ENCODE data around the gene UCK2. TPM values are rescaled to one million over a fixed set of nuclear protein-coding genes. Genes with fewer than 3 reads are reported as not detected.
A peak's percentile ranks its signal among the peaks of the same experiment; 100 is the strongest.

UCK2 gene
- total and polyA plus RNA-seq, 9 of the 15 experiments (the other 6 are each of a cell fraction or from before 2014, with no cell fraction given), result 71.6 to 145 (median 95.8) TPM

- TF ChIP-seq ZNF592 (IDR thresholded peaks at IDR 0.05) (peak; percentile 90), ZBTB12 (CRISPR knock-in tag; IDR thresholded peaks at IDR 0.05) (no peak), USF2 (CRISPR knock-in tag; IDR thresholded peaks at IDR 0.05) (no peak), ELF1 (tag; IDR thresholded peaks at IDR 0.05) (no peak), CREBBP (IDR thresholded peaks at IDR 0.05; ENCODE audit: low read depth, low read length) (no peak), ZNF444 (CRISPR knock-in tag; IDR thresholded peaks at IDR 0.05) (no peak), EWSR1 (IDR thresholded peaks at IDR 0.05; ENCODE audit: borderline replicate concordance, low read depth, partially characterized antibody) (no peak), ZNF778 (CRISPR knock-in tag; IDR thresholded peaks at IDR 0.05) (no peak), KLF1 (tag; IDR thresholded peaks at IDR 0.05) (no peak), ZNF232 (CRISPR knock-in tag; IDR thresholded peaks at IDR 0.05) (no peak), DIDO1 (tag; IDR thresholded peaks at IDR 0.05; ENCODE audit: low read depth) (no peak), HNRNPK (IDR thresholded peaks at IDR 0.05; ENCODE audit: low read depth, low read length, poor library complexity, severe bottlenecking) (no peak), U2AF1 (optimal IDR thresholded peaks at IDR 0.05; ENCODE audit: low read depth, low read length) (no peak), TRIM24 (IDR thresholded peaks at IDR 0.05) (peak in 1 of 2 experiments; percentile 62; a peak in 2 of 4 replicates), KLF10 (CRISPR knock-in tag; IDR thresholded peaks at IDR 0.05) (no peak), CHD4 (IDR thresholded peaks at IDR 0.05; ENCODE audit: insufficient read depth, insufficient replicate concordance, low read depth, low read length, poor library complexity, severe bottlenecking) (no peak), TCFL5 (CRISPR knock-in tag; conservative IDR thresholded peaks at IDR 0.05) (no peak)
Measured at GRCh38 chr1:165836664-165837482, 9.5 kb downstream of the UCK2 start (continued).

Data from K562 (cell line).